ENCODE measurements around the gene AGBL4. TPM values are rescaled to one million over a fixed set of nuclear protein-coding genes. Genes with fewer than 3 reads are reported as not detected.

AGBL4 gene
- total and polyA plus RNA-seq, 2 of the 13 experiments (the other 11 are each of a cell fraction or from before 2014, with no cell fraction given): not detected

- Histone ChIP-seq H3K79me2 (ENCODE audit: insufficient read depth, low read length) (no peaks in the 10 kb centered on the region), H3K9ac (ENCODE audit: insufficient read depth, low read depth, low read length) (no peak overlapping the region), H3K4me1 (ENCODE audit: insufficient read depth, low read length) (no peaks in the 10 kb centered on the region), H3K4me3 (replicated peaks in 1 of 3; ENCODE audit: insufficient read depth in 1 of 3, low read depth in 2 of 3, low read length in 3 of 3) (no peak overlapping the region), H2AFZ (ENCODE audit: low read length) (no peak overlapping the region), H4K20me1 (ENCODE audit: insufficient read depth, low read length) (no peaks in the 10 kb centered on the region), H3K9me3 (ENCODE audit: low read length) (peaks cover 86% of the 10 kb centered on the region), H3K27me3 (ENCODE audit: control insufficient read depth in 1 of 2, insufficient read depth in 2 of 2, low read length in 2 of 2) (no peaks in the 10 kb centered on the region), H3K27ac (ENCODE audit: extremely low read length, insufficient read depth, low read length) (no peak overlapping the region), H3K36me3 (replicated peaks in 1 of 2; ENCODE audit: control insufficient read depth in 1 of 2, insufficient read depth in 2 of 2, low read length in 2 of 2) (no peaks in the 10 kb centered on the region), H3K4me2 (ENCODE audit: low read depth, low read length) (no peak overlapping the region)
- no peak for ATAC-seq
- CTCF ChIA-PET (ENCODE audit: low intra/inter-chr PET ratio, low total read pairs): no interaction called here
- 33% methylated on average over 1 of the region's 1 CpG for WGBS (ENCODE audit: low lambda C conversion rate)
- POLR2A ChIA-PET: no interaction called here
- no peak for FAIRE-seq
- TF ChIP-seq PHF8 (CRISPR knock-in tag; IDR thresholded peaks at IDR 0.05) (no peak), CHCHD3 (CRISPR knock-in tag; IDR thresholded peaks at IDR 0.05) (no peak), HNRNPL (IDR thresholded peaks at IDR 0.05; ENCODE audit: low read depth, low read length) (no peak), KDM3A (CRISPR knock-in tag; IDR thresholded peaks at IDR 0.05; ENCODE audit: low read depth) (no peak), TSC22D2 (CRISPR knock-in tag; IDR thresholded peaks at IDR 0.05; ENCODE audit: borderline replicate concordance) (no peak), PPARG (CRISPR knock-in tag; conservative IDR thresholded peaks at IDR 0.05) (no peak), PHF20 (CRISPR knock-in tag; IDR thresholded peaks at IDR 0.05) (no peak), KDM5B (CRISPR knock-in tag; IDR thresholded peaks at IDR 0.05; ENCODE audit: borderline replicate concordance) (no peak), NCOA1 (CRISPR knock-in tag; IDR thresholded peaks at IDR 0.05) (no peak), ZNF768 (CRISPR knock-in tag; IDR thresholded peaks at IDR 0.05) (no peak), CBFB (CRISPR knock-in tag; IDR thresholded peaks at IDR 0.05) (no peak), TOPORS (CRISPR knock-in tag; IDR thresholded peaks at IDR 0.05) (no peak)
- TF ChIP-seq, protein P1, sequence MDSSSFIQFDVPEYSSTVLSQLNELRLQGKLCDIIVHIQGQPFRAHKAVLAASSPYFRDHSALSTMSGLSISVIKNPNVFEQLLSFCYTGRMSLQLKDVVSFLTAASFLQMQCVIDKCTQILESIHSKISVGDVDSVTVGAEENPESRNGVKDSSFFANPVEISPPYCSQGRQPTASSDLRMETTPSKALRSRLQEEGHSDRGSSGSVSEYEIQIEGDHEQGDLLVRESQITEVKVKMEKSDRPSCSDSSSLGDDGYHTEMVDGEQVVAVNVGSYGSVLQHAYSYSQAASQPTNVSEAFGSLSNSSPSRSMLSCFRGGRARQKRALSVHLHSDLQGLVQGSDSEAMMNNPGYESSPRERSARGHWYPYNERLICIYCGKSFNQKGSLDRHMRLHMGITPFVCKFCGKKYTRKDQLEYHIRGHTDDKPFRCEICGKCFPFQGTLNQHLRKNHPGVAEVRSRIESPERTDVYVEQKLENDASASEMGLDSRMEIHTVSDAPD (CRISPR knock-in tag; IDR thresholded peaks at IDR 0.05): no peak
- TF ChIP-seq, protein P2, sequence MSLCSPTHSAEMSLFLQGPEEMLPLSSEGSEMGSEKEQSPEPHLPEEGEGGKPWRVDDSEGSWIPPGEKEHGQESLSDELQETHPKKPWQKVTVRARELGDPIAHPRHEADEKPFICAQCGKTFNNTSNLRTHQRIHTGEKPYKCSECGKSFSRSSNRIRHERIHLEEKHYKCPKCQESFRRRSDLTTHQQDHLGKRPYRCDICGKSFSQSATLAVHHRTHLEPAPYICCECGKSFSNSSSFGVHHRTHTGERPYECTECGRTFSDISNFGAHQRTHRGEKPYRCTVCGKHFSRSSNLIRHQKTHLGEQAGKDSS (CRISPR knock-in tag; IDR thresholded peaks at IDR 0.05; ENCODE audit: borderline replicate concordance, low read depth): no peak
- TF ChIP-seq, protein P3, sequence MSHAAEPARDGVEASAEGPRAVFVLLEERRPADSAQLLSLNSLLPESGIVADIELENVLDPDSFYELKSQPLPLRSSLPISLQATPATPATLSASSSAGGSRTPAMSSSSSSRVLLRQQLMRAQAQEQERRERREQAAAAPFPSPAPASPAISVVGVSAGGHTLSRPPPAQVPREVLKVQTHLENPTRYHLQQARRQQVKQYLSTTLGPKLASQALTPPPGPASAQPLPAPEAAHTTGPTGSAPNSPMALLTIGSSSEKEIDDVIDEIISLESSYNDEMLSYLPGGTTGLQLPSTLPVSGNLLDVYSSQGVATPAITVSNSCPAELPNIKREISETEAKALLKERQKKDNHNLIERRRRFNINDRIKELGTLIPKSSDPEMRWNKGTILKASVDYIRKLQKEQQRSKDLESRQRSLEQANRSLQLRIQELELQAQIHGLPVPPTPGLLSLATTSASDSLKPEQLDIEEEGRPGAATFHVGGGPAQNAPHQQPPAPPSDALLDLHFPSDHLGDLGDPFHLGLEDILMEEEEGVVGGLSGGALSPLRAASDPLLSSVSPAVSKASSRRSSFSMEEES (CRISPR knock-in tag; IDR thresholded peaks at IDR 0.05): no peak
- no TSS peak for BruUV-seq (replicated peaks)
- intact Hi-C loops (cut with micrococcal nuclease; ENCODE audit: unreplicated experiment) (no loop called here), in situ Hi-C loops (cut with HindIII; ENCODE audit: extremely low pct_ligation_motif_present, low pct_unique_long_range_greater_than_20kb) (no loop called here)
- DNase-seq (ENCODE audit: low spot score): no peak
These were observed 607.0 kb downstream of the AGBL4 start for GRCh38 chr1:49416758-49417157.
